Head of caudate nucleus (tissue), 42 donors: Measurements from ENCODE around the gene NT5C1B.
"Not testable (repeated sequence)": the region's sequence is repeated elsewhere in the genome, so short reads cannot be mapped to it uniquely, and the experiment has no call there.

Experiments
- DNase-seq, 42 donors: peaks; one replicate each; pipeline versions ENCODE4 v3.0.0 to v3.0.0-alpha.2; 2020 to 2021; ENCODE audit warnings: mixed read lengths in 7 of 42
- intact Hi-C: fragments of 100-400 bp; cut with DNase I; formaldehyde crosslinking; loops from one replicate; pipeline ENCODE4 v1.15.0; 2022

NT5C1B gene

DNA sequence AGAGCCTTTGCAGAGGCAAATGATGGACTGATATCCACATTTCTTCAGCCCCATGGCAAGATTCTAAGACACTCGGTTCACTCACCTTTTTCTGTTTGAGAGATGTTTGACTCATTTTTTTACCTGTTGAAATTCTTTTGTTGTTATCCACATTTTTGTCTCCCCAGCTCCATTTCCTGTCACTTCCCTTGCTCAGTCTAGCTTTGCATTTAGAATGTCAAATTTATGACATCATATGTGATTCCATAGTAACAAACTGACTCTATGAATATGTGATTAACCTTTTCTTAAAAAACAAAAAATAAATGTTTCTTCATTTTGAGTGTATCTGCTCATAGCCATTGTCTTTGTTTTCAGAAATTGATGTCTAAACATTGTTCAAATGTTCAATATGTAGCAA, at the start of gene NT5C1B:
TSS of gene NT5C1B (minus strand) at position 216 of the 400 bp plus-strand sequence. CDS start at position 115, 101 bp downstream.
- DNase-seq: no peak
- intact Hi-C loops: no loop called here

DNA sequence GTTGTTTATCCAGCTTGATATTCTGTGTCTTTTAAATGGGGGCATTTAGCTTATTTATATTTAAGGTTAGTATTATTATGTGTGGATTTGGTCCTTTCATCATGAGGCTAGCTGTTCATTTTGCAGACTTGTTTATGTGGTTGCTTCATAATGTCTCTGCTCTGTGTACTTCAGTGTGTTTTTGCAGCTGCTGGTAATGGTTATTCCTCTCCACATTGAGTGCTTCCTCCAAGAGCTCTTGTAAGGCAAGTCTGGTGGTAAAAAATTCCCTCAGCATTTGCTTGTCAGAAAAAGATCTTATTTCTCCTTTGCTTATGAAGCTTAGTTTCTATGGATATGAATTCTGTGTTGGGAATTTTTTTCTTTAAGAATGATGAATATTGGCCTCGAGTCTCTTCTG, 47.8 kb upstream of the NT5C1B start:
- intact Hi-C loops: no loop called here
- no peak for DNase-seq

DNA sequence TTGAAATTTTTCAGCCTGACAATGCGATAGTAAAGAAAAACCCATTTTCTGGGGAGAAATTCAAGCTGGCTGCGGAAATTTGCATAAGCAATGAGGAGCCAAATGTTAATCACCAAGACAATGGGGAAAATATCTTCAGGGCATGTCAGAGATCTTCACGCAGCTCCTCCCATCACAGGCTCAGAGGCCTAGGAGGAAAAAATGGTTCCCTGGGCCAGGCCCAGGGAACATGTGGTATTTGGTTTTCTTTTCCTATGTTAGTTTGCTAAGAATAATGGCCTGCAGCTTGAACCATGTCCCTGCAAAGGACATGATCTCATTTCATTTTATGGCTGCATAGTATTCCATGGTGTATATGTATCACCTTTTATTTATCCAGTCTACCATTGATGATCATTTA, 43.3 kb upstream of the NT5C1B start:
- intact Hi-C loops, DNase-seq: not testable (repeated sequence)

DNA sequence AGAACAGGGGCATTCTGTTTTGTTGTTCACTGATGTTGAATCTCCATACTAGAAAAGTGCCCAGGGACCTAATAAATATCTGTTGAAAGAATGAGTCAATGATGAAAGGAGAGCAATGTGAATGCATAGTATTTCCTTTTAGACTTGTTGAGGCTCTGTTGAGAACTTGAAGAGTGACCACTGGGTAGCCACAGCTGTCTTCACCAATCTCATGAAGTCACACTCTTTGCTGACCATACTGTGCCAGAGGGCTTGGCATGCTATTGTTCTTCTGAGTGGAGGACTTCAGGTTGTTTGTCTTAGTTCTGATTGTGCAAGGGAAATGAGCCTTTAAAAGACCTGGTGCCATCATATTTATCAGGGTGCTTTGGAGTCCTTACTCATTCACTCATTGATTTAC, 41.6 kb upstream of the NT5C1B start:
- intact Hi-C loops: no loop called here
- no peak for DNase-seq

DNA sequence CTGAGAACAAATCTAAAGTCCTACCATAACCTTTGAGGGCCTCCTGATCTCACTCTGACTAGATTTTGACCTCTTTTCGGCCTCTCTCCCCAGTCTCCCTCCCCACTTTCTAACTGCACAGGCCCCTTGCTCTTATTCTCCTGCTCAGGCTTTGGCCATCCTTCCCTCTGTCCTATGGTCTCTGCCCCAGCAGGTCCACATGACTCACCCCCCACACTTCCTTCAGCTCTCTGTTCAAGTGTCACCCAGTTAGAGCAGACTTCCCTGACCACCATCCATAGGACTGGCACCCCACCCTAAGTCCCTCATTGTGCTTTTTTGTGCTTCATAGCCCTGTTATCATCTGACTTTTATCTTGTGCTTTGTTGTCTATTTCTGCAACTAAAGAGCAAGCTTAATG, 41.2 kb upstream of the NT5C1B start:
- no peak for DNase-seq

DNA sequence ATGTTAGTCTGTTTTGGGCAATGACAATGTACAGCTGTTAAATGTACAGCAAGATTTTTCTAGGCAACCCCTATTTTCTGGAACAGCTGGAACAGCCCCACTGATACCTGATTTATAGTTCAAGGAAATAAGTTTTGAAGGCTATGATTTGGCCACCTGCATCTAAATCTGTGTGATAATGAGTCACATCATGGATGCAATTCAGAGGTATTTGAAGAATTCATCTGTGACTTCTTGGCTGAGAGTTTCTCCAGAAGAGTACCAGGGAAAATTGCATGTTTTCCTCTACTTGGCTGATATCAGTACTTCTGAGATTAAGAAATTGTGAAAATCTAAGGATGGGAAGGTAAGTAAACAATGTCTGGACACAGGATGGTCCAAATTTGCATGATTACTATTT, 40.7 kb upstream of the NT5C1B start:
- intact Hi-C loops: no loop called here
- DNase-seq: no peak

More for the DNA sequence above, 41.2 kb upstream of the NT5C1B start:
- intact Hi-C loops: no loop called here

DNA sequence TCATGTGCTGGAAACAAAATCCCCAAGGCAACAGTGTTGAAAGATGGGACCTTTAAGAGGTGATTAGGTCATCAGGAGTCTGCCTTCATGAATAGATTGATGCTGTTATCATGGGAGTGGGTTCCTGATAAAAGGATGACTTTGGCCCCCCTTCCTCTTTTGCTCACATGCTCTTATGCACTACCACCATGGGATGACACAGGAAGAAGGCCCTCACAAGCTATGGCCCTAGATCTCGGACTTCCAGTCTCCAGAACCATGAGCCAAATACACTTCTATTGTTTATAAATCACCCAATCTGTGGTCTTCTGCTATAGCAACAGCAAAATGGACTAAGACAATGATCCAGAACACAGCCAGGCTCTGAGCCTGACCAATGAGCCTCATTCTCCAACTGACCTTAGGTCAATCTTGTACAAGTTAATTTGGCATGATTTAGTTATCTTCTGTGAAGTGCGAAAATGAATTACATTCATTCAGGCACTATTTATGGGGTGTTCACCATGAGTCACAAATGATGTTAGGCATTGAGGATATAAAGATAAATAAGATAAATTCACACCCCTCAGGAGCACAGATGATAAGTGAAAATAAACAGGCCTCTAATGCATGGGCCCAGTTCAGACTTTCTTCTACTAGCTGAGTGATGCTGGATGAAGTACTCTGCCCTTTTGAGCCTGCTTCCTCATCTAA, 37.7 kb upstream of the NT5C1B start:
- intact Hi-C loops: loop anchor here (2.0 kb wide), 1 partner anchor 14 kb away; no protein-coding TSS in a partner anchor
- no peak for DNase-seq

DNA sequence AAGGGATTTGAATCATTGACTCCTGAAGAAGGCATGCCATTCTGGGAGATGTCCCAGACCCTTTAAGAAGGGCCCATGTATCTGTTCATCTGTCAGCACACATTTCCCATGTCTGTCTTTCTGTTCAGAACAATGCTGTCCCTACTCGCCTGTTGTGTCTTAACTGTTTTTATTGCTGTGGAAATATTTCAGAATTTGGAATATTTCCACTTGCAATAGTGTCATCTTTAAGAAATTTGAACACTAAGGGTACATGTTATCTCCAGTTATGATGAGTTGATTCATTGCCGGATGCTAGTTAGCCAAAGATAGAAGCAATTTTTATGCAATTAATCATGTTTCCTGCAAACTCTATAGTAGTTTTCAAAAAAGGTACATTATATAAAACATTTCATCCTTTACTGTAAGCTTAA, 36.9 kb upstream of the NT5C1B start:
- intact Hi-C loops: loop anchor here (2.0 kb wide), 1 partner anchor 13 kb away; no protein-coding TSS in a partner anchor

DNA sequence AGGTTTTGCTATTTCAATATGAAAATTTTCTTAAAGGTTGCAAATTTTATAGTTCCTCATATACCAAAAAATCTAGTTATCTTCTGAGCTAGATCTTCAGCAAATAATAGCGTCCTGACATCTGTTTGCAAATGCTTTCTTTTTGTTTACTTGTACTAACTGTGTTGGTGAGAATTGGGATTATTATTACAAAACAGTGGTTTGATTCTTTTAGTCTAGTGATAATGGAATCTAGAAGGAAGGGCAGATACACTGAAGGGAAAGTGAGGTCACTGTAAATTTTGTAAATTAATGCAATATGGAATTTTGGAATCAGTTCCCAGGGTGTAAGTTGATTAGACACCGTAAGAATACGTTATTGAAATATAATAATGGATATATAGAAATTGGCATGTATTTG, 36.2 kb upstream of the NT5C1B start:
- intact Hi-C loops: no loop called here
- DNase-seq: no peak

More for the DNA sequence above, 36.9 kb upstream of the NT5C1B start:
- DNase-seq: no peak

DNA sequence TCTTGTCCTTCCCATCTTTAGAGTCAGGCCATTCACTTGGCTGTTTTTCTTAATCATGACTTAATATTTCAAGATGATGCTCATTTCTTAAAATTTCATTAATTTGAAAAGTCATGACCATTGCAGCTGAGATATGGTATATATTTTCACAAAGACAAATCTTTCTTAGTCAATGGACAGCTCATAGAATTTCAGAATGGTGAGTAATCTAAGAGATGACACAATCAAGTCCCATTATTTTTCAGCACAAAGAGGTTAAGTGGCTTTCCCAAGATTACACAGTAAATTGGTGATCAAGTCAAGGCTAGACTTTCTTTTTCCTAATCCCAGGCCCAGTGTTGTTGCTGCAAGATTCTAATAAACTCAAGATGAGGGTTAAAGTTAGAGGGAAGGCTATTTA, 34.4 kb upstream of the NT5C1B start:
- no peak for DNase-seq
- intact Hi-C loops: no loop called here

DNA sequence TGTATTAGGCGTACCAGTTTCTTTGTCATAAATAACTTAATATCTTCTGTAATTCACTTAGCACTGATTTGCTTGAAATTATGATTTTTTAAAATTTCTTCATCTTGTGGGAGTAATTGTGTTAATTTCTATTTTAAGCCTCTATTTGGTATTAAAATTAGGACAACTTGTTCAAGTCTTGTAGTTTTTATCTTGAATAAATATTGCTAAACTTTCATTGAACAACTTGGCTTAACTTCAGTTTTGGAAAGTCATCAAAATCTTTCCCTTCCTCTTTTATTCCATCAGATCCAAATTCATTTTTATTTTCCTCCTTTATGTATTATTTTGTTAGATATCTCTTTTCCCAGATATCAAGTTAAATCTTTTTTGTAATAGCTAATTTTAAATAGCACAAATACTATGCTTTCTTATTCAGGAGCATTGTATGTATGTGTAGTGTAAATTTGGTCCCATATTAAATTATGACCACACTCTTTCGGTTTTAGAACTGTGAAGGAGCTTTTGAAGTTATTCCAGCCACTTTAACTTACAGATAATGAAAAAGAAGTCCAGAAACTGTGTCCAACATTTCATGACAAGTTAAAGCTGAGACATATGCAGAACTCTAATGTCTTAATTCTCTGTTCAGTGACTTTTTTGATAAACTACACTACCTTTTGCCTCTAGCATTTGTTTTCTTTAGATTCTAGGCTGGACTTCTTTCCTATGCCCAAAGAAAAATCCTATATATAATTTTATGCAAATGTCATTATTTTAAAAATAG, 31.7 kb upstream of the NT5C1B start:
- intact Hi-C loops: no loop called here
- DNase-seq: no peak

DNA sequence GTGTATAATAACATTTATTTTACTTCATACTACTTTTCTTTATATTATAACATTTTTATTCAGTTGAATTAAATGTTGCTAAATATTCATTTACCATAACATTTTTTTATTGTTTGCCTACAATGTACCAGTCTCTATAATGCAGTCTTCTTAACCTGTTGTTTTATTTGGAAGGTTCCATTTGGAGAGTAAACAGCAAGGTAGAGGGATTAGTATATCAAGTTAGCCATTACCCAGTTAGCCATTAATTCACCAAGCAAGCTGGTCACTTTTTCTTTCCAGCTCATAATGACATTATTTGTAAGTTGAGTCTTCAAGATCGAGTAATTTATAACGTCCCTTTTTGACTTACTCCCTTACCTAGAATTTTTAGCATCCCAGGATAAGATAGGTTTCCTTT, 29.7 kb upstream of the NT5C1B start:
- DNase-seq: no peak

DNA sequence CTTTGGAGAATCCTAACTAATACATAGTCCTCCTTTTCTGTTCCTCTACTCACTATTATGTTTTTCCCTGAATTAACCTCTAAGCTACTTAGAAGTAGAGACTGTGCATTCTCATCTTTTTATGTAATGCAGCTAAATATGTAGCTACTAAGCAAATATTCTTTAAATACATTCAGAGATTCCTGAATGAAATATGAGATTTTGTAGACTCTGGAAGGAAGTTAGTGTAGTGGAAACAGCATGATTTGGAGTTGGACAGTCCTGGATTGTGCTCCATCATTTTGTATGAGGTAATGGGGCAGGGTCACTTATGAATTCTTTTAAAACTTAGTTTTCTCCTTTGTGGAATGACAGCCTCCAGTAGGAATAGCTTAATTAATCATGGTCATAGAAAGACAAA, 24.7 kb upstream of the NT5C1B start:
- intact Hi-C loops: no loop called here

More for the DNA sequence above, 29.7 kb upstream of the NT5C1B start:
- intact Hi-C loops: no loop called here

DNA sequence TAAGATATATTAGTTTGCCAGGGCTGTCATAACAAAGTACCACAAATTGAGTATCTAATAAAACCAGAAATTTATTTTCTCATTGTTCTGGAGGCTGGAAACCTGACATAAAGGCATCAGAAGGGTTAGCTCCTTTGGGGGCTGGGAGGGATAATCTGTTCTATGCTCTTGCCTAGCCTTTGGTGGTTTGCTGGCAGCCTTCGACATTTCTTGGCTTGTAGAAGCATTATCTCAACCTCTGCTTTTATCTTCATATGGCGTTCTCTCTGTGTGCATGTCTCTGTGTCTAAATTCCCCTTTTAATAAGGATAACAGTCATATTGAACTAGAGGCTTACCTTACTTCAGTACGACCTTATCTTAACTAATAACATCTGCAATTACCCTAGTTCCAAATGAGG, 22.8 kb upstream of the NT5C1B start:
- intact Hi-C loops: loop anchor here (2.0 kb wide), 1 partner anchor 15 kb away; no protein-coding TSS in a partner anchor
- no peak for DNase-seq

More for the DNA sequence above, 24.7 kb upstream of the NT5C1B start:
- DNase-seq: no peak

DNA sequence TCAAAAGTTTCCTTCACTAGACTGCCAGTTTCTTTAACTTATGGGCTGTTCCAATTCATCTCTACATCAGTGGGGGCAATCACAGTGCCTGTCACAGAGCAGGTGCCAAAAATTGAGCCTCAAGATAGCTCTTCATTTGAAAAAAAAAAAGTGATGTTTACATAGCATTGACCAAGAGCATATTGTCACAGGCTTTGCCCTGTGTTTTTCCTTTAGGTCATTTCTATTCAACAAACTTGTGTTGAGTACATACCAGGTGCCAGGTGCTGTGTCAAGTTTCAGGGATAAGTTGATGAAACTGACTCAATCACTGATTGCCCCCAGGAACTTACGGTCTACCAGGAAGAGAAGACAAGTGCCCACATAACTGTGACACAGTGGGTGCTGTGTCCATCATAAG, 22.2 kb upstream of the NT5C1B start:
- intact Hi-C loops: loop anchor here (2.0 kb wide), 1 partner anchor 15 kb away; no protein-coding TSS in a partner anchor
- no peak for DNase-seq

DNA sequence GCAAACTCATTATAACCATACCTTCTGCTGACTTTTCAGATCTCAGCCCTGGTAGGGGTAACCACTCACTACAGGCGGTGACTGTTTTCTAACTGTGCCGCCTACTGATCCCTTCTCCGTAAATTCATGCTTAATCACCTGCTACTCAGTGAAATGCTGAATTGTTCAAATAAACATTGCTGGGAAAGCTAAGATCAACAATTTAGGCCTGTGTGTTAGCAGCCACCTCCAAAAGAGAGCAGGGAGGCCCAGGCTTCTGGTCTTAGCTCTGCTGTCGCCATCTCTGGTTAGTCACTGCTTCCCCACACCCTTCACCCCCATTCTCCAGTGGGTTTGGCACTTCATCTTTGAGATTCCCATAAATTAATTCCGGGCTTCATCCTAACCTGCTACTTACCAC, 21.8 kb upstream of the NT5C1B start:
- intact Hi-C loops: no loop called here

DNA sequence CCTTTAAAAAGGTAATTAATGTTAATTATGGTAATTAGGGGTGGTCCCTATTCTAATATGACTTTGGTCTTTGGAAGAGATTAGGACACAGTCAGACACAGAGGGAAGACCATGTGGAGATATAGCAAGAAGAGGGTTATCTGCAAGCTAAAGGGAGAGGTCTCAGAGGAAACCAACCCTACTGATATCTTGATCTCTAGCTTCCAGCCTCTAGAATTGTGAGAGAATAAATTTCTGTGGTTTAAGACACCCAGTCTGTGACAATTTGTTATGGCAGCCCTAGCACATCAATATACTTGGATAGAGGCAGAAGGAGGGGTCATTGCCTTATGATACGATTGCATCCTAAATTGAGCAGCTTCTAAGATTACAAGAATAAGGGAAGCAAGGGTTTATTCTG, 21.3 kb upstream of the NT5C1B start:
- no peak for DNase-seq
- intact Hi-C loops: no loop called here

More for the DNA sequence above, 21.8 kb upstream of the NT5C1B start:
- DNase-seq: no peak

DNA sequence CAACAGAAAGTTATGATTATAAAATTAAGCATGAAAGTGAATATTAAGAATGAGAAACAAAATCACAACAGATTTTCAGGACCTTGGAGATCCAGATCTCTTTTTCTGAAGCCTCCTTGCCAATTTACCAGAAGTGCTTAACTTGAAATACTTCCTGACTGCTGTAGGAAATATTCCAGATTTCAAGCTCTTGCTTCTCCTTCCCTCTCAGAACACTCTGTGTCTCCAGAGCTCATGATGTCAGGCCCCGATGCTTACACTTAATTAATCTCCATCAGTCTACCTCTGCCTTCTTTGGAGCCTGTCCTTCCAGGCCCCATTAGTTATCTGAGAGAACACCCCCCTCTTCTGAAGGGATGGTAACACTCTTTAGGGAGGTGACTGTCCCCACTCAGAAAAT, 20.7 kb upstream of the NT5C1B start:
- DNase-seq: no peak
- intact Hi-C loops: no loop called here

DNA sequence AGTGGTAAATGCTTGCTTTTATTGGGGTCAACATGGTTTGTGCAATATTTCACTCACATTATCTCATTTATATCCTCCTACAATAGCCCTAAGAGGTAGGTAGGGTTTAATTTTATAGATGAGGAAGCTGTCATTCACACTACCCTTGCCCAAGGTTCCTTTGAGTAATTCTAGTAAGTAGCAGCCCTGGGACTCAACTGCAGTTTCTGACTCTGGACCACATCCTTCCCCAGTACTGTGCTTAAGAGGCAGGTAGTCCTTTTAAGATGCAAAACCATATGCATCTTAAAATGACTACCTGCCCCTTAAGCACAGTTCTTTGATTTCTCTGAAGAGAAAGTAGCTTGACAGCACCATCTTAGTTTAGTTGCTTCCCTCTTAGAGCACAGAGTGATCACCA, 15.7 kb upstream of the NT5C1B start:
- intact Hi-C loops: no loop called here
- no peak for DNase-seq

DNA sequence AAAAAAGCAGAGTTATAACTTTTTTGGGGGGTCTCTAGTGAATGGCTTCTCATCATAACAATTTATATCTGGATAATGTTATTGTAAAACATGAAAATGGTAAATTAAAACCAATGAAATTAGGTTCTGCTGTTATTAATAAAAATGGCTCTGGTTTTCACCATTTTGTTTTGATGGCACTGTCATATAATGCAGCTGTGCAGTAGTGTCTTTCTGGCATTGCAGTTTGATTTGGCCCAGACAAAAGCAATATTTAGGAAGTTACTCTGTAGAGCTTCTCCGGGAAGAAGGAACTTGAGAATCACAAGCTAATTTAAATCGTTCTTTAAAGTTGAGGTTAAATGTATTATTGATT, 15.1 kb upstream of the NT5C1B start:
- no peak for DNase-seq
- intact Hi-C loops: no loop called here
